Measurements from ENCODE around the gene ARFRP1.
"Not testable (repeated sequence)": the region's sequence is repeated elsewhere in the genome, so short reads cannot be mapped to it uniquely, and the experiment has no call there.

The ARFRP1 gene

DNA sequence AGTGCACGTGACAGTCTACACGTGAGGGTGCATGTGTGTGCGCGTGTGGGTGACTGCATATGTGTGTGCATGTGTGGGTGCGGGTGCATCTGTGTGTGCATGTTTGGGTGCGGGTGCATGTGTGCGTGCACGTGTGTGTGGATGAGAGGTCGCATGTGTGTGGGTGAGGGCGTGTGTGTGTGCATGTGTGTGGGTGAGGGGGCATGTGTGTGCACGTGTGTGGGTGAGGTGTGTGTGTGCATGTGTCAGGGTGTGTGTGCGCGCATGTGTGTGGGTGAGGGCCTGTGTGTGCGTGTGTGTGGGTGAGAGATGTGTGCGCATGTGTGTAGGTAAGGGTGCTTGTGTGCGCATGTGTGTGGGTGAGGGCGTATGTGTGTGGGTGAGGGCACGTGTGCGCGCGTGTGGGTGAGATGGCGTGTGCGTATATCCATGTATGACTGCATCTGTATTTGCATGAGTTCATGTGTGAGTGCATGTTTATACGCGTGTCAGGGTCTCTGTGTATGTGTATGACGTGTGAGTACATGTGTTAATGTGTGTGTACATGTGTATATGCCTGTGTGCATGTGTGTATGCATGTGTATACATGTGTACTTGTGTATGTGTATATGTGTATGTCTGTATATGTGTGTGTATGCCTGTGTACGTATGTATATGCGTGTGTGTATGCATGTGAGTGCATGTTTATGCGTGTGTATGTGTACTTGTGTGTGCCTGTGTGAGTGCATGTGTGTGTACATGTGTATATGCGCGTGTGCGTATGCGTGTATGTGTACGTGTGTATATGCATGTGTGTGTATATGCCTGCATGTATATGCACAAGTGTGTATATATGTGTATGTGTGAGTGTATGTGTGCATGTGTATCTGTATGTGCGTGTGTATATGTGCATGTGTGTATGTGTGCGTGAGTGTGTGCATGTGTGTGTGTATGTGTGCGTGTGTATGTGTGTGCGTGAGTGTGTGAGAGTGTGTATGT, 24.6 kb upstream of the ARFRP1 start:
- no peak for DNase-seq
- no peak for TF ChIP-seq POLR2A (IDR thresholded peaks at IDR 0.05; ENCODE audit: low read length)
- TF ChIP-seq GATA1 (IDR thresholded peaks at IDR 0.05; ENCODE audit: low read depth, low read length): no peak

- DNase-seq: no peak
Observed at GRCh38 chr20:63731410-63731809, 23.6 kb upstream of the ARFRP1 start.

GRCh38 chr20:63730189-63730733, 22.5 kb upstream of the ARFRP1 start:
- DNase-seq: not testable (repeated sequence)

More at GRCh38 chr20:63731410-63731809, 23.6 kb upstream of the ARFRP1 start:
- TF ChIP-seq GATA1 (IDR thresholded peaks at IDR 0.05; ENCODE audit: low read depth, low read length) (no peak), POLR2A (IDR thresholded peaks at IDR 0.05; ENCODE audit: low read length) (no peak)

DNA sequence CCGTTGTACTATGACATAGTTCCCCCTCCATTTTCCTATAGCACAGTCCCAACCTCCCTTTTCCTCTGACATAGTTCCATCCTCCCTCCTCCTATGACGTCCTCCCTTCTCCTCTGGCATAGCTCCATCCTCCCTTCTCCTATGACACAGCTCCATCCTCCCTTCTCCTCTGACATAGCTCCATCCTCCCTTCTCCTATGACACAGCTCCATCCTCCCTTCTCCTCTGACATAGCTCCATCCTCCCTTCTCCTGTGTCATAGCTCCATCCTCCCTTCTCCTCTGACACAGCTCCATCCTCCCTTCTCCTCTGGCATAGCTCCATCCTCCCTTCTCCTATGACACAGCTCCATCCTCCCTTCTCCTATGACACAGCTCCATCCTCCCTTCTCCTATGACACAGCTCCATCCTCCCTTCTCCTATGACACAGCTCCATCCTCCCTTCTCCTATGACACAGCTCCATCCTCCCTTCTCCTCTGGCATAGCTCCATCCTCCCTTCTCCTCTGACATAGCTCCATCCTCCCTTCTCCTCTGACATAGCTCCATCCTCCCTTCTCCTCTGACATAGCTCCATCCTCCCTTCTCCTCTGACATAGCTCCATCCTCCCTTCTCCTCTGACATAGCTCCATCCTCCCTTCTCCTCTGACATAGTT, 15.3 kb upstream of the ARFRP1 start:
- DNase-seq: not testable (repeated sequence)

GRCh38 chr20:63718996-63719395, 11.2 kb upstream of the ARFRP1 start:
- TF ChIP-seq GATA1 (IDR thresholded peaks at IDR 0.05; ENCODE audit: low read depth, low read length): no peak
- TF ChIP-seq POLR2A (IDR thresholded peaks at IDR 0.05; ENCODE audit: low read length): no peak
- peak in 1 of 2 experiments; percentile 28 for DNase-seq

- DNase-seq: no peak
Observed at GRCh38 chr20:63714858-63715257, 7.1 kb upstream of the ARFRP1 start.

DNA sequence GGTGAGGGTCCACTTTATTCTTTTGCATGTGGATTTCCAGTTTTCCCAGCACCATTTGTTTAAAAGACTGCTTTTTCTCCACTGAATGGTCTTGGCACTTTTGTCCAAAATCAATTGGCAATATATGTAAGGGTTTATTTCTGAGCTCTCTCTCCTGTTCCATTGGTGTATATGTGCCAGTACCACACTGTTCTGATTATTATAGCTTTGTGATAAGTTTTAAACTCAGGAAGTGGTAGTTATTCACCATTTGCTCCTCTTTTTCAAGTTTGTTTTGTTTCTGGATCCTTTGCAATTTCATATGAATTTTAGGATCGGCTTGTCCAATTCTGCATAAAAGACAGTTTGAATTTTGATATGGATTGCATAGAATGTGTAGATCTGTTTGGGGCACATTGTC, 4.4 kb upstream of the ARFRP1 start:
- no peak for DNase-seq
- no peak for TF ChIP-seq POLR2A (IDR thresholded peaks at IDR 0.05; ENCODE audit: low read length)
- no peak for TF ChIP-seq GATA1 (IDR thresholded peaks at IDR 0.05; ENCODE audit: low read depth, low read length)

More at GRCh38 chr20:63714858-63715257, 7.1 kb upstream of the ARFRP1 start:
- TF ChIP-seq GATA1 (IDR thresholded peaks at IDR 0.05; ENCODE audit: low read depth, low read length): no peak
- no peak for TF ChIP-seq POLR2A (IDR thresholded peaks at IDR 0.05; ENCODE audit: low read length)

- no peak for DNase-seq
- TF ChIP-seq POLR2A (IDR thresholded peaks at IDR 0.05; ENCODE audit: low read length): no peak
- TF ChIP-seq GATA1 (IDR thresholded peaks at IDR 0.05; ENCODE audit: low read depth, low read length): no peak
Observed at GRCh38 chr20:63711085-63711645, 3.4 kb upstream of the ARFRP1 start.

- DNase-seq: no peak
Observed at GRCh38 chr20:63709149-63709527, 1.4 kb upstream of the ARFRP1 start.

DNA sequence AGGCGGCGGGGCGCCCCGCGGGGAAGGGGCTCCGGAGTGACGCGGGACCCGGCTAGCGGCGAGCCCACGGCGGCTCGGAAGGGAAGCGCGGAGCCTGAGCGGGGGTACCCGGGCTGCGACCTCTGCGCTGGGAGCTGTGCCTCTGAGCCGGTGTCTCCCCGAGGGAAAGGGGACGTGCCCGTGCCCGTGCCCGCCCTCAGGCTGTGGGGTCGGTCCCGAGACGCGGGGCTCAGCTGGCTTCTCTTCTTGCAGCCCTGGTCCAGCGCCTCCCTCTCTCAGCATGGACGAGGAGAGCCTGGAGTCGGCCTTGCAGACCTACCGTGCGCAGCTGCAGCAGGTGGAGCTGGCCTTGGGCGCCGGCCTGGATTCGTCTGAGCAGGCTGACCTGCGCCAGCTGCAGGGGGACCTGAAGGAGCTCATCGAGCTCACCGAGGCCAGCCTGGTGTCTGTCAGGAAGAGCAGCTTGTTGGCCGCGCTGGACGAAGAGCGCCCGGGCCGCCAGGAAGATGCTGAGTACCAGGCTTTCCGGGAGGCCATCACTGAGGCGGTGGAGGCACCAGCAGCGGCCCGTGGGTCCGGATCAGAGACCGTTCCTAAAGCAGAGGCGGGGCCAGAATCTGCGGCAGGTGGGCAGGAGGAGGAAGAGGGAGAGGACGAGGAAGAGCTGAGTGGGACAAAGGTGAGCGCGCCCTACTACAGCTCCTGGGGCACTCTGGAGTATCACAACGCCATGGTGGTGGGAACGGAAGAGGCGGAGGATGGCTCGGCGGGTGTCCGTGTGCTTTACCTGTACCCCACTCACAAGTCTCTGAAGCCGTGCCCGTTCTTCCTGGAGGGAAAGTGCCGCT, 749 bp upstream of the ARFRP1 start:
- TF ChIP-seq GATA1 (IDR thresholded peaks at IDR 0.05; ENCODE audit: low read depth, low read length) (no peak), POLR2A (IDR thresholded peaks at IDR 0.05; ENCODE audit: low read length) (no peak)
- peak; percentile 31 to 53 for DNase-seq

More at GRCh38 chr20:63709149-63709527, 1.4 kb upstream of the ARFRP1 start:
- TF ChIP-seq GATA1 (IDR thresholded peaks at IDR 0.05; ENCODE audit: low read depth, low read length) (no peak), POLR2A (IDR thresholded peaks at IDR 0.05; ENCODE audit: low read length) (no peak)

GRCh38 chr20:63706852-63707557, 771 bp downstream of the ARFRP1 start:
- peak; percentile 60 to 74 for DNase-seq
- no peak for TF ChIP-seq GATA1 (IDR thresholded peaks at IDR 0.05; ENCODE audit: low read depth, low read length)

DNA sequence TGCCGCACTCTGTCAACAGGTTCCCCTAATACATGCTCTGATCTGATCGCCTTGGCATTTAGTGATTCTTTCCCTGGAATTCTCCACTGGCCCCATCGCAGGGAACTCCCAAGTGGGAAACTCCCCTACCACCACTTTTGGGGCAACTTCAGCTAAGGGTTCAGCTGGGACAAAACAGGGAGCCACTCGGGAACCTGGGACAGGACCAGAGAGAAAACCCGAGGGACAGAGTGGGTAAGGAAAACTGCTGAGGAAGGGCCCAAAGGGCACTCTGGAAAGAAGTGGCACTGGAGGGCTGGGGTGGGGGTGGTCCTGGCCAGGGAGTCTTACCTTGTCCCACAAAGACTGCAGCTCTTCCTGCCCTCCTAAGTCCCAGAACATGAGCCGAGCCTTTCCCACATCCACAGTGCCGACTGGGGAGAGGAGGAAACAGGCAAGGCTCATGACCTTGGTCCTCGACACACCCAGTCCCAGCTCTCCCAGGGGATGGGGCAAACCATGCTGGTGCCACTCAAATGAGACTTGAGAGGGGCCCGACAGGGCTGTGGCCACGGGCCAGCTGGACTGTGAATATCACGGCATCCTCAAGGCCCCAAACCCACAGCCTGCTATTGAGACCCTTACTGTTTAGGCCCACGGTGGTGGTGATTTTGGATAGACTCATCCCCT, 1.6 kb downstream of the ARFRP1 start:
- no peak for TF ChIP-seq GATA1 (IDR thresholded peaks at IDR 0.05; ENCODE audit: low read depth, low read length)
- no peak for TF ChIP-seq POLR2A (IDR thresholded peaks at IDR 0.05; ENCODE audit: low read length)
- no peak for DNase-seq
